Measurements from ENCODE around the gene CTR9. TPM values are rescaled to one million over a fixed set of nuclear protein-coding genes. Genes with fewer than 3 reads are reported as not detected.

CTR9 gene
- 10 to 100 TPM; 31.1 to 44.4 (median 36.0) TPM for total RNA-seq
- 10 to 100 TPM; 13.8 to 17.6 (median 14.0) TPM for polyA plus RNA-seq
- long read RNA-seq, donor 1, partial matches to known transcripts = 456 of 457 reads
- long read RNA-seq, donor 1, other reads (novel, unspliced or antisense) = 0 of 457 reads
- long read RNA-seq, donor 2, partial matches to known transcripts = 227 of 253 reads
- long read RNA-seq, donor 2, other reads (novel, unspliced or antisense) = 25 of 253 reads

DNA sequence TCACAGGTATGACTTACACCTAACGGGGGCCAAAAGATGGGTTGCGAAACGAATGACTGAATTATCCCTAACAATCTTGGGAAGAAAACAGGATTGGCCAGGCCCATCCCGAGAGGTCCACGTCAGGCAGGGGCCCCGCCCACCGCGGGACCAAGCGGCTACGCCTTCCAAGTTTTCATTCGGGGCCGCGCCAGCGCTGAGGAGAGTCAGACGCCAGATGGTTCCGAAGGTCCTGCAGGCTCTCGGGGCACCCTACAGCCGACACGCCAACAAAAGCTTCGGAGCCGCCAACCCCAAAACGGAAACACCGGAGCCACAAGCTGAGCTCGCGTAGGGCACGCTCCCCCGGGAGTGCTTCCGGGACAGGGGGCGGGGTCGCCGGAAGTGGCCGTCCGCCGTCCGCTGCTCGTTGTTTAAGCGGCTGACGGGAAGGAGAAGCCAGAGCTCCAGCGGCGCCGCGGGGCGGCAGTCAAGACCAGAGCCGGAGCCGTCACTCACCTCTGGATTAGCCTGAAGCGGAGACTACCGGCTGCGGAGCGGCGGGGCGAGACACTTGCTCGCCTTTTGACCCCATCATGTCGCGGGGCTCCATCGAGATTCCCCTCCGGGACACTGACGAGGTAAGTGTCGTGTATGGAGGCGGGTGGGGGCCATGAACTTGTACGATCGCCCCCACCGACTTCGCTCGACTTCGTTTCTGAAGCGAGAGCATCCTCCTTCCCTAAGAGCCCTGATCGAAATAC is at the start of gene CTR9:
Gene CTR9 (plus strand): TSS at position 409 of the 743 bp plus-strand sequence. CDS start 167 bp downstream, at position 576.
- Histone ChIP-seq H3K27me3 (replicated peaks in 1 of 7) (no peaks in the 10 kb centered on the region), H3K9me3 (no peaks in the 10 kb centered on the region), H3K4me3 (peak within 1 kb of the TSS; percentile 64 to 96 (median 82)), H3K27ac (peak within 1 kb of the TSS; percentile 83 to 97 (median 94)), H3K4me1 (peaks cover 9 to 39% (median 26%) of the 10 kb centered on the region in 6 donors), H3K36me3 (peaks cover 0 to 33% (median 8%) of the 10 kb centered on the region in 6 donors)
- DNase-seq = peak; percentile 99
- WGBS, 5 donors = 0 to 1% (median 0%) methylated on average over 31 to 67 of the region's 67 CpGs
- intact Hi-C loops (cut with DNase I; ENCODE audit: low total_unique reads) = loop anchor here (10.0 kb wide), 1 partner anchor 54 kb away; the partner anchor contains the start of gene EIF4G2
- TF ChIP-seq, protein P1, sequence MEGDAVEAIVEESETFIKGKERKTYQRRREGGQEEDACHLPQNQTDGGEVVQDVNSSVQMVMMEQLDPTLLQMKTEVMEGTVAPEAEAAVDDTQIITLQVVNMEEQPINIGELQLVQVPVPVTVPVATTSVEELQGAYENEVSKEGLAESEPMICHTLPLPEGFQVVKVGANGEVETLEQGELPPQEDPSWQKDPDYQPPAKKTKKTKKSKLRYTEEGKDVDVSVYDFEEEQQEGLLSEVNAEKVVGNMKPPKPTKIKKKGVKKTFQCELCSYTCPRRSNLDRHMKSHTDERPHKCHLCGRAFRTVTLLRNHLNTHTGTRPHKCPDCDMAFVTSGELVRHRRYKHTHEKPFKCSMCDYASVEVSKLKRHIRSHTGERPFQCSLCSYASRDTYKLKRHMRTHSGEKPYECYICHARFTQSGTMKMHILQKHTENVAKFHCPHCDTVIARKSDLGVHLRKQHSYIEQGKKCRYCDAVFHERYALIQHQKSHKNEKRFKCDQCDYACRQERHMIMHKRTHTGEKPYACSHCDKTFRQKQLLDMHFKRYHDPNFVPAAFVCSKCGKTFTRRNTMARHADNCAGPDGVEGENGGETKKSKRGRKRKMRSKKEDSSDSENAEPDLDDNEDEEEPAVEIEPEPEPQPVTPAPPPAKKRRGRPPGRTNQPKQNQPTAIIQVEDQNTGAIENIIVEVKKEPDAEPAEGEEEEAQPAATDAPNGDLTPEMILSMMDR (IDR thresholded peaks at IDR 0.05 in 8 of 11, conservative IDR thresholded peaks at IDR 0.05 in 3 of 11) = peak in 6 of 11 experiments; percentile 10 to 42 (median 30)
- peak; percentile 80 to 92 (median 83) for TF ChIP-seq POLR2A (IDR thresholded peaks at IDR 0.05)
- TF ChIP-seq POLR2AphosphoS5 (IDR thresholded peaks at IDR 0.05) = peak; percentile 97 to 99 (median 99)

DNA sequence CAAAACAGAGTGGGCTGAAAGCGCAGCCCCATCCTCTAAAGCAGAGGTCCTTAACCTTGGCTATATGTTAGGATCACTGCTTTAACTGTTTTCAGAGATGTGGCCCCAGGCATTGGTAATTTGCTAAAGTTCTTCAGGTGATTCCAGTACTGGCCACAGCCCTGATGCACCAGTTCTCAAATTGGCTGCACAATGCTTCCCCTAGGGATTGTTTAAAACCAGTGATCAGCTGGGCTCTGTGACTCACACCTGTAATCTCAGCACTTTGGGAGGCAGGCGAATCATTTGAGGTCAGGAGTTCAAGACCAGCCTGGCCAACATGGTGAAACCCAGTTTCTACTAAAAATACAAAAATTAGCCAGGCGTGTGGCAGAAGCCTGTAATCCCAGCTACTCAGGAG is 49.1 kb upstream of the CTR9 start:
- intact Hi-C loops (cut with DNase I; ENCODE audit: low total_unique reads) = no loop called here
- H3K27ac ChIP-seq = no peak overlapping the region
- no peak overlapping the region for H3K4me3 ChIP-seq

DNA sequence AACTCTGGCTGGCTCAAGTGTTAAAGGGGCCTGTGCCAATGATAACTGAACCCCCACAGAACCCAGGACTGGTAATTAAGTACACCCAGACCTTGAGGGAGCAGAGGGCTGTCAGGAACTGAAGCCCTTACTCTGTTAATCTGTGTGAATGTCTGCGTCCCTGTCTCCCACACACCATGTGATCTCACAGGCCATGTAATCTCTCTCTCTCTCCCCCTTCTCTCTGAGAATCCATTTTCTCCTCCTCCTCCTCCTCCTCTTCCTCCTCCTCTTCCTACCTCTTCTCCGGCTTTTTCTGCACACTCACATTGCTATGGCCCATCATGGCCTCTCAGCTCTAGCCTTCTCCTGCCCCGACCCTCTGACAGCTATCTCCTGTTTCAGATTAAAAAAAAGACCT is 42.9 kb upstream of the CTR9 start:
- intact Hi-C loops (cut with DNase I; ENCODE audit: low total_unique reads) = no loop called here
- no peak for DNase-seq
- no peaks in the 10 kb centered on the region for H3K4me1 ChIP-seq
- no peaks in the 10 kb centered on the region for H3K9me3 ChIP-seq
- H3K36me3 ChIP-seq = no peaks in the 10 kb centered on the region
- no peak overlapping the region for H3K27ac ChIP-seq
- 80 to 89% (median 86%) methylated on average over 3 of the region's 3 CpGs for WGBS, 5 donors
- H3K27me3 ChIP-seq (replicated peaks in 1 of 7) = no peaks in the 10 kb centered on the region
- H3K4me3 ChIP-seq = no peak overlapping the region
- TF ChIP-seq, protein P1 (IDR thresholded peaks at IDR 0.05 in 8 of 11, conservative IDR thresholded peaks at IDR 0.05 in 3 of 11) = no peak
- TF ChIP-seq POLR2A (IDR thresholded peaks at IDR 0.05) = no peak
- no peak for TF ChIP-seq POLR2AphosphoS5 (IDR thresholded peaks at IDR 0.05)

More for the DNA sequence above, 49.1 kb upstream of the CTR9 start:
- no peak for TF ChIP-seq POLR2AphosphoS5 (IDR thresholded peaks at IDR 0.05)
- no peak for TF ChIP-seq POLR2A (IDR thresholded peaks at IDR 0.05)
- TF ChIP-seq, protein P1 (IDR thresholded peaks at IDR 0.05 in 8 of 11, conservative IDR thresholded peaks at IDR 0.05 in 3 of 11) = no peak
- WGBS, 5 donors = 83 to 93% (median 88%) methylated on average over 3 of the region's 3 CpGs
- Histone ChIP-seq H3K4me1 (no peaks in the 10 kb centered on the region), H3K27me3 (replicated peaks in 1 of 7) (no peaks in the 10 kb centered on the region), H3K9me3 (peaks cover 0 to 6% (median 0%) of the 10 kb centered on the region in 8 donors), H3K36me3 (no peaks in the 10 kb centered on the region)
- DNase-seq = no peak
